H1 (cell line): Measurements from ENCODE around the gene CHMP4A. TPM values are rescaled to one million over a fixed set of nuclear protein-coding genes. Genes with fewer than 3 reads are reported as not detected.
A peak's percentile ranks its signal among the peaks of the same experiment; 100 is the strongest.

Experiments used
- EGR1 ChIP-seq: IDR thresholded peaks from 2 replicates; pipeline ENCODE4 v1.6.1; 2011; ENCODE audit warnings: low read depth, low read length, borderline replicate concordance
- FOSL1 ChIP-seq: IDR thresholded peaks from 2 replicates; pipeline ENCODE4 v1.6.1; 2011; ENCODE audit warnings: mild to moderate bottlenecking, low read depth, low read length, moderate library complexity; ENCODE audit not compliant: insufficient read depth
- GABPA ChIP-seq: IDR thresholded peaks from 2 replicates; pipeline ENCODE4 v1.6.1; 2011; ENCODE audit warnings: mild to moderate bottlenecking, low read length, moderate library complexity, borderline replicate concordance; ENCODE audit not compliant: insufficient read depth
- GTF2F1 ChIP-seq: IDR thresholded peaks from 2 replicates; pipeline ENCODE4 v1.6.1; 2012; ENCODE audit warnings: low read depth, low read length, improper control_type of control experiment, borderline replicate concordance
- KDM1A ChIP-seq: fragments of 200-600, 300-600 bp; sonication (generic); IDR thresholded peaks from 2 replicates; pipeline ENCODE4 v1.7.1; 2016; ENCODE audit warnings: mild to moderate bottlenecking, low read length, borderline replicate concordance
- KDM4A ChIP-seq: IDR thresholded peaks from one replicate; pipeline ENCODE4 v1.7.1; 2012; ENCODE audit warnings: low read depth, mild to moderate bottlenecking, moderate library complexity, low read length, inconsistent platforms; ENCODE audit not compliant: severe bottlenecking
- KDM5A ChIP-seq: fragments of 200-600 bp; IDR thresholded peaks from 2 replicates; pipeline ENCODE4 v1.7.1; 2012; ENCODE audit warnings: mild to moderate bottlenecking, low read length, inconsistent platforms, mixed read lengths
- PHF8 ChIP-seq: fragments of 200-600 bp; sonication (generic); conservative IDR thresholded peaks from 2 replicates; pipeline ENCODE4 v1.7.1; 2012; ENCODE audit warnings: low read depth, mild to moderate bottlenecking, inconsistent platforms, low read length, moderate library complexity
- POU5F1 ChIP-seq: IDR thresholded peaks from 2 replicates; pipeline ENCODE4 v1.6.1; 2011; ENCODE audit warnings: low read depth, mild to moderate bottlenecking, low read length, moderate library complexity
- RAD21 ChIP-seq, 2 experiments: IDR thresholded peaks in 1 of 2; conservative IDR thresholded peaks in 1 of 2; 2 replicates each; pipeline ENCODE4 v1.6.1; 2011; ENCODE audit warnings: low read depth in 2 of 2, low read length in 2 of 2, improper control_type of control experiment in 1 of 2, inconsistent platforms in 1 of 2, mild to moderate bottlenecking in 1 of 2, moderate library complexity in 1 of 2
- RNF2 ChIP-seq: fragments of 200-900, 300-1000 bp; sonication (generic); IDR thresholded peaks from 2 replicates; pipeline ENCODE4 v1.7.1; 2016; ENCODE audit warnings: borderline replicate concordance, low read depth, mild to moderate bottlenecking, antibody characterized with exemption, low read length; ENCODE audit not compliant: poor library complexity, severe bottlenecking; ENCODE audit errors: missing control alignments
- SP2 ChIP-seq: IDR thresholded peaks from 2 replicates; pipeline ENCODE4 v1.6.1; 2012; ENCODE audit warnings: mild to moderate bottlenecking, low read length, inconsistent platforms
- SRF ChIP-seq: IDR thresholded peaks from 2 replicates; pipeline ENCODE4 v1.6.1; 2011; ENCODE audit warnings: mild to moderate bottlenecking, low read depth, low read length, moderate library complexity
- SUZ12 ChIP-seq: fragments of 200-600 bp; sonication (generic); IDR thresholded peaks from 2 replicates; pipeline ENCODE4 v1.6.1; 2012; ENCODE audit warnings: mild to moderate bottlenecking, inconsistent platforms, low read length, moderate library complexity, mixed read lengths
- TAF1 ChIP-seq: IDR thresholded peaks from 2 replicates; pipeline ENCODE4 v1.6.1; 2011; ENCODE audit warnings: mild to moderate bottlenecking, low read depth, low read length
- polyA plus RNA-seq, 7 experiments: library from polyadenylated mRNA; depleted of rRNA in 3 of 7; stranded (reverse) in 5 of 7; unstranded in 2 of 7; fragments of >200 nt in 5 of 7; fragments of 200-250 nt in 2 of 7; gene quantifications; 1 replicate in 5 of 7; 2 replicates in 1 of 7; 4 replicates in 1 of 7; pipeline versions ENCODE4 v1.2.1 to v1.2.3, GENCODE V29; 2011 to 2013; ENCODE audit warnings: missing spikeins in 2 of 7, mixed read lengths in 2 of 7
- total RNA-seq: library from RNA; stranded (reverse); fragmentation: NEBNext Ultra II Directional; extraction: Animal tissue kit (Norgen Biotek cat#: 25700); gene quantifications from 2 replicates; pipeline ENCODE4 v1.2.1, GENCODE V29; 2021
- TF ChIP-seq, protein P1 (sequence below): IDR thresholded peaks from 2 replicates; pipeline ENCODE4 v1.6.1; 2011; ENCODE audit warnings: low read depth, mild to moderate bottlenecking, low read length; ENCODE audit not compliant: insufficient read depth

The CHMP4A gene
- total and polyA plus RNA-seq, 2 of the 8 experiments (the other 6 are each of a cell fraction or from before 2014, with no cell fraction given), result 32.9 to 37.6 TPM

DNA sequence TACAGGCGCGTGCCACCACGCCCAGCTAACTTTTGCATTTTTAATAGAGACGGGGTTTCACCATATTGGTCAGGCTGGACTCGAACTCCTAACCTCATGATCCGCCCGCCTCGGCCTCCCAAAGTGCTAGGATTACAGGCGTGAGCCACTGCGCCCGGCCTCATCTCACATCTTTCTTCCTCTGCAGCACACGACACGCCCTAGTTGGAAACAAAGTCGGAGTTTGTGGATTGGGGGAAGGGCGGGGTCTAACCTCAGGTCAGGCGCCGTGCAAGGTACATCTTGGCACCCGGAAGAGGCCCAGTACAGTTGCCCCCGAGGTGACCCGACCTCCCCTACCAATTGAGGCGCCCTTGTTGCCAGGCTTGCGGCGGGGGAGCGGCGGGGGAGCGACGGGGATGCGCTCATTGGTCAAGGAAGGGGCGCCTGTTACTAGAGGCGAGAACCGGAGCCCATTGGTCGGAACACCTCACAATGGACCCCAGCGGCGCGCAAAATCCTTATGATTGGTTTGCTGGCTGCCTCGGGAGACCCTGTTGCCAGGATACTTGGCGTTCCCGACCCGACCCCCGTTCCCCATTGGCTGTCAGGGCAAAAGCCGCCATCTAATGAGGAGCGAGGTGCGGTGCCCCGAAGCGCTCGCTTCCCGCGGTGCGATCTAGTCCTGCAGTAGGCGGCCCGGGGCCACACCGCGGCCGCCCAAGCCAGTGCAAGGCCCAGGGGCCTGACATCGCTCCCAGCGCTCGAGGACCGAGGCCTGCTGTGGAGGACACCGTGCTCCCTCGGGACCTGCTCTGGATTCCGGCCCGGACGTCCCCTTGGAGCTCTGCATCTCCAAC lies 41.6 kb downstream of the CHMP4A start, which contains the start of gene REC8 (continued):
- no peak for TF ChIP-seq SRF
- no peak for TF ChIP-seq RNF2
- no peak for TF ChIP-seq KDM5A
- 0 out of 4 replicates have a peak, but pooled peaks of 1 of the 2 experiments have one; percentile 6 for TF ChIP-seq RAD21 (IDR thresholded peaks at IDR 0.05 in 1 of 2, conservative IDR thresholded peaks at IDR 0.05 in 1 of 2; ENCODE audit: low read depth in 2 of 2, low read length in 2 of 2)
- TF ChIP-seq POU5F1, result no peak
- TF ChIP-seq SUZ12, result no peak
- no peak for TF ChIP-seq SP2
- TF ChIP-seq FOSL1, result no peak
- TF ChIP-seq TAF1, result no peak; the same call in 1 of the 2 replicates
- no peak for TF ChIP-seq EGR1
- TF ChIP-seq, protein P1, sequence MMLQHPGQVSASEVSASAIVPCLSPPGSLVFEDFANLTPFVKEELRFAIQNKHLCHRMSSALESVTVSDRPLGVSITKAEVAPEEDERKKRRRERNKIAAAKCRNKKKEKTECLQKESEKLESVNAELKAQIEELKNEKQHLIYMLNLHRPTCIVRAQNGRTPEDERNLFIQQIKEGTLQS, result no peak
- TF ChIP-seq KDM1A, result peak; percentile 84; the same call in 1 of the 2 replicates
- TF ChIP-seq KDM4A, result peak; percentile 94
- peak; percentile 58; the same call in 1 of the 2 replicates for TF ChIP-seq PHF8
- TF ChIP-seq GABPA, result no peak
- TF ChIP-seq GTF2F1, result no peak
